ENCODE data around the gene FRAS1. TPM values are rescaled to one million over a fixed set of nuclear protein-coding genes. Genes with fewer than 3 reads are reported as not detected.

The FRAS1 gene
- total and polyA plus RNA-seq, 2 of the 8 experiments (the other 6 are each of a cell fraction or from before 2014, with no cell fraction given): 38.5 to 109 TPM

DNA sequence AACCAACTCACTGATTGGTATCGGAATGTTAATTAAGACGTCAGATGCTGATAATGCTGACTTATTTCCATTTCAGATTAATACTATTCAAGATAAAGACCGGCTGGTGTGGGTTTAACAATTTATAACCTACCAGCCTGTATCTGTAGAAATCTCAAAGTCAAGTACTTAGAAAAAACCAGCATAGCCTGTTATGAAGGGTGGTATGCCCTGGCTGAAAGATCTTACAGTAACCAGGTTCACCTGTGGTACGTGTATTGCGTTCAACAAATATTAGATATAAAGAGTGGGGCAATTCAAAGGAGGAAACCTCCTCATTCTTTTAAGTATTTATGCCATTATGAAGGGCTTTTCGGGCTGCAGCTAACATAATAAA is 253.6 kb downstream of the FRAS1 start (continued):
- TF ChIP-seq EZH2 (IDR thresholded peaks at IDR 0.05; ENCODE audit: low read depth, low read length, severe bottlenecking) (no peak), CHD2 (IDR thresholded peaks at IDR 0.05; ENCODE audit: low read length) (no peak), CTBP2 (IDR thresholded peaks at IDR 0.05; ENCODE audit: borderline replicate concordance, insufficient read depth, insufficient read length, low read length) (no peak), PHF8 (conservative IDR thresholded peaks at IDR 0.05; ENCODE audit: low read depth, low read length) (no peak), KDM5A (IDR thresholded peaks at IDR 0.05; ENCODE audit: low read length) (no peak)
- TF ChIP-seq, protein P1, sequence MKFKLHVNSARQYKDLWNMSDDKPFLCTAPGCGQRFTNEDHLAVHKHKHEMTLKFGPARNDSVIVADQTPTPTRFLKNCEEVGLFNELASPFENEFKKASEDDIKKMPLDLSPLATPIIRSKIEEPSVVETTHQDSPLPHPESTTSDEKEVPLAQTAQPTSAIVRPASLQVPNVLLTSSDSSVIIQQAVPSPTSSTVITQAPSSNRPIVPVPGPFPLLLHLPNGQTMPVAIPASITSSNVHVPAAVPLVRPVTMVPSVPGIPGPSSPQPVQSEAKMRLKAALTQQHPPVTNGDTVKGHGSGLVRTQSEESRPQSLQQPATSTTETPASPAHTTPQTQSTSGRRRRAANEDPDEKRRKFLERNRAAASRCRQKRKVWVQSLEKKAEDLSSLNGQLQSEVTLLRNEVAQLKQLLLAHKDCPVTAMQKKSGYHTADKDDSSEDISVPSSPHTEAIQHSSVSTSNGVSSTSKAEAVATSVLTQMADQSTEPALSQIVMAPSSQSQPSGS (IDR thresholded peaks at IDR 0.05; ENCODE audit: low read length): no peak

Measured in H1 (cell line).